Suprapubic skin (tissue), 4 donors: ENCODE data around the gene TSPEAR. TPM values are rescaled to one million over a fixed set of nuclear protein-coding genes. Genes with fewer than 3 reads are reported as not detected.
A peak's percentile ranks its signal among the peaks of the same experiment; 100 is the strongest.

Source experiments
- DNase-seq, 2 donors: peaks; one replicate each; pipeline ENCODE4 v3.0.0-alpha.2; 2019; ENCODE audit warnings: low spot score in 2 of 2
- H3K27ac ChIP-seq: fragments of 200-600 bp; sonication (generic); one replicate; pipeline ENCODE4 v1.5.1; 2019
- H3K27me3 ChIP-seq: fragments of 200-600 bp; sonication (generic); one replicate; pipeline ENCODE4 v1.5.1; 2019
- H3K36me3 ChIP-seq: fragments of 200-600 bp; sonication (generic); one replicate; pipeline ENCODE4 v1.5.1; 2019
- H3K4me1 ChIP-seq: fragments of 200-600 bp; sonication (generic); one replicate; pipeline ENCODE4 v1.5.1; 2019
- H3K4me3 ChIP-seq: fragments of 200-600 bp; sonication (generic); one replicate; pipeline ENCODE4 v1.5.1; 2019; ENCODE audit warnings: mild to moderate bottlenecking
- H3K9me3 ChIP-seq: fragments of 200-600 bp; sonication (generic); one replicate; pipeline ENCODE4 v1.5.1; 2019
- CTCF ChIP-seq, 2 donors: fragments of 200-600 bp in 1 of 2; fragments of 450-650 bp in 1 of 2; sonication (generic) in 1 of 2; IDR thresholded peaks; one replicate each; pipeline ENCODE4 v1.5.1; 2016 to 2019; ENCODE audit warnings: antibody characterized with exemption in 2 of 2, mild to moderate bottlenecking in 1 of 2, moderate library complexity in 1 of 2
- EP300 ChIP-seq: sonication (generic); formaldehyde crosslinking; IDR thresholded peaks from one replicate; pipeline ENCODE4 v1.6.1; 2017; ENCODE audit warnings: antibody characterized with exemption
- POLR2A ChIP-seq, 2 donors: fragments of 450-650 bp; IDR thresholded peaks; one replicate each; pipeline ENCODE4 v1.6.1; 2017; ENCODE audit warnings: antibody characterized with exemption in 2 of 2, mild to moderate bottlenecking in 2 of 2, moderate library complexity in 2 of 2
- POLR2AphosphoS5 ChIP-seq, 3 donors: sonication (generic); formaldehyde crosslinking; IDR thresholded peaks; one replicate each; pipeline ENCODE4 v1.6.1; 2017; ENCODE audit warnings: antibody characterized with exemption in 3 of 3
- WGBS: methylation state at CpG from one replicate; pipeline ENCODE4 v1.1.5; 2018; 5-methylcytosine and 5-hydroxymethylcytosine counted together
- total RNA-seq, 4 donors: library from RNA; depleted of rRNA; stranded (reverse); fragments of >200 nt; gene quantifications; one replicate each; pipeline ENCODE4 v1.1.0, GENCODE V29; 2016

The TSPEAR gene
- total RNA-seq, 4 donors from 2014 or later, result 0.21 to 0.59 (median 0.32) TPM; not detected in 1

- 60% methylated on average over 1 of the region's 8 CpGs for WGBS
- no peaks in the 10 kb centered on the region for H3K9me3 ChIP-seq
- no peak overlapping the region for H3K4me3 ChIP-seq
- H3K36me3 ChIP-seq, result no peaks in the 10 kb centered on the region
- no peak overlapping the region for H3K27ac ChIP-seq
- H3K4me1 ChIP-seq, result no peaks in the 10 kb centered on the region
- peaks cover 16% of the 10 kb centered on the region for H3K27me3 ChIP-seq
- peak; percentile 38 to 62 for DNase-seq
- TF ChIP-seq POLR2AphosphoS5 (IDR thresholded peaks at IDR 0.05) (no peak), POLR2A (IDR thresholded peaks at IDR 0.05) (no peak), EP300 (no peak), CTCF (IDR thresholded peaks at IDR 0.05) (no peak)
These were observed 25.1 kb upstream of the TSPEAR start for GRCh38 chr21:44736291-44737004.

GRCh38 chr21:44735821-44736220 lies 24.4 kb upstream of the TSPEAR start:
- peaks cover 16% of the 10 kb centered on the region for H3K27me3 ChIP-seq
- H3K9me3 ChIP-seq, result no peaks in the 10 kb centered on the region
- peak; percentile 32 to 57 for DNase-seq
- H3K4me3 ChIP-seq, result no peak overlapping the region
- WGBS, result 84% methylated on average over 4 of the region's 6 CpGs
- TF ChIP-seq EP300 (no peak), CTCF (IDR thresholded peaks at IDR 0.05) (no peak), POLR2AphosphoS5 (IDR thresholded peaks at IDR 0.05) (no peak), POLR2A (IDR thresholded peaks at IDR 0.05) (no peak)
- H3K36me3 ChIP-seq, result no peaks in the 10 kb centered on the region
- H3K27ac ChIP-seq, result no peak overlapping the region
- H3K4me1 ChIP-seq, result no peaks in the 10 kb centered on the region

GRCh38 chr21:44734841-44735240 lies 23.5 kb upstream of the TSPEAR start:
- no peaks in the 10 kb centered on the region for H3K36me3 ChIP-seq
- no peak overlapping the region for H3K4me3 ChIP-seq
- TF ChIP-seq POLR2A (IDR thresholded peaks at IDR 0.05) (no peak), POLR2AphosphoS5 (IDR thresholded peaks at IDR 0.05) (no peak), CTCF (IDR thresholded peaks at IDR 0.05) (no peak), EP300 (no peak)
- DNase-seq, result peak; percentile 44 to 67
- 94% methylated on average over 6 of the region's 17 CpGs for WGBS
- H3K27ac ChIP-seq, result no peak overlapping the region
- H3K27me3 ChIP-seq, result peaks cover 17% of the 10 kb centered on the region
- H3K4me1 ChIP-seq, result no peaks in the 10 kb centered on the region
- no peaks in the 10 kb centered on the region for H3K9me3 ChIP-seq

GRCh38 chr21:44734026-44734745 lies 22.8 kb upstream of the TSPEAR start:
- peak; percentile 41 to 61 for DNase-seq
- no peaks in the 10 kb centered on the region for H3K36me3 ChIP-seq

More at GRCh38 chr21:44734026-44734745, 22.8 kb upstream of the TSPEAR start:
- no peak overlapping the region for H3K4me3 ChIP-seq
- H3K4me1 ChIP-seq, result no peaks in the 10 kb centered on the region
- H3K27me3 ChIP-seq, result peaks cover 23% of the 10 kb centered on the region
- no peak overlapping the region for H3K27ac ChIP-seq
- TF ChIP-seq CTCF (IDR thresholded peaks at IDR 0.05) (no peak), POLR2AphosphoS5 (IDR thresholded peaks at IDR 0.05) (no peak), EP300 (no peak), POLR2A (IDR thresholded peaks at IDR 0.05) (no peak)
- WGBS, result 80% methylated on average over 7 of the region's 21 CpGs
- no peaks in the 10 kb centered on the region for H3K9me3 ChIP-seq
